Measurements from ENCODE around the gene COL16A1.

- TF ChIP-seq CTCF (IDR thresholded peaks at IDR 0.05), result no peak
- TF ChIP-seq POLR2A (IDR thresholded peaks at IDR 0.05), result no peak
- no peak for TF ChIP-seq POLR2AphosphoS5 (IDR thresholded peaks at IDR 0.05)
These were observed 3.2 kb downstream of the COL16A1 start for GRCh38 chr1:31700468-31701090.

All from sigmoid colon (tissue), 4 donors.